Left hindlimb (tissue), 1 donor: Measurements from ENCODE around the gene SPTLC3.
"Not testable (repeated sequence)": the region's sequence is repeated elsewhere in the genome, so short reads cannot be mapped to it uniquely, and the experiment has no call there.

Source experiments
- DNase-seq: peaks from one replicate; pipeline ENCODE4 v3.0.0-alpha.2; 2018

The SPTLC3 gene

GRCh38 chr20:13008761-13009681 is at the start of gene SPTLC3:
Gene SPTLC3 (plus strand): TSS chr20:13008972. CDS start chr20:13009268, 296 bp downstream.
- DNase-seq, result peak; percentile 65

GRCh38 chr20:12961725-12962124 is 47.0 kb upstream of the SPTLC3 start:
- DNase-seq, result no peak

- DNase-seq, result no peak
Observed at GRCh38 chr20:12962895-12963294, 45.9 kb upstream of the SPTLC3 start.

DNA sequence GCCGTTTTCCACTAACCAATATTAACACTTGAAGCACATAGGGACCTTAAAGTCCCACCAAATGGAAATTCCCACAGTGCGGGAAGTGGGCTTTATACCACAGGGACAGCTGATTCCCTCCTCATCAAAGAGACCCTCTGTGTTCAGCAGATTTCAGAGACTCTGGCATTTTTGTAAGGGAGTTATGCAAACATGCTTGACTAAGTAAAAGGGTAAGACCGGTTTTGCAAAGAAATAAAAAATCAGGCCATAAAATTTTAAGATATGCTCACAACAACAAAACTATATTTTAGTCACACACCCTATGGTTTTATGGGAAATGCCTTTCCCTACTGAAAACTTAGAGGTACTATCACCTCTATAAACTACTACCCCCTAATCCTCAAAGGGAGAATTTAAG is 45.4 kb upstream of the SPTLC3 start:
- no peak for DNase-seq

- no peak for DNase-seq
Observed at GRCh38 chr20:12965212-12965869, 43.4 kb upstream of the SPTLC3 start.

DNA sequence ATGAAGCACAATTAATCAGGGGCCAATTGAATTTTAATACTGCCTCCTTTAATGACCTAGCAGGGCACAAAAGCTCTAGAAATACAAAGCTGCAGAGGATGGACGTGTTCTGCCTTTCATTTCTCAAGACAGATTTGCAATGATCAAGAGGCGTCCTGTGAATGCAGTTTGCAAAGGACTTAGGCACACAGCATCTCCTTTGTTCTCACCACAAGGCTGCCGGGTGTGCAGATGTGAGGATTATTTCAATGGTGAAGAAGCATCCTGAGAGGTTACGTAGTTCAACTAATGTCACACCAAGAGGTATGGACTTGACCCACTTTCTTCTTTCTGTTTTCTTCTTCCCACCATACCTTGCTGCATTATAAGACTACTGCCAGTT is 42.9 kb upstream of the SPTLC3 start:
- no peak for DNase-seq

GRCh38 chr20:12966468-12967085 is 42.2 kb upstream of the SPTLC3 start:
- no peak for DNase-seq

GRCh38 chr20:12967932-12968331 is 40.8 kb upstream of the SPTLC3 start:
- DNase-seq, result no peak

GRCh38 chr20:12968472-12968871 is 40.3 kb upstream of the SPTLC3 start:
- DNase-seq, result no peak

DNA sequence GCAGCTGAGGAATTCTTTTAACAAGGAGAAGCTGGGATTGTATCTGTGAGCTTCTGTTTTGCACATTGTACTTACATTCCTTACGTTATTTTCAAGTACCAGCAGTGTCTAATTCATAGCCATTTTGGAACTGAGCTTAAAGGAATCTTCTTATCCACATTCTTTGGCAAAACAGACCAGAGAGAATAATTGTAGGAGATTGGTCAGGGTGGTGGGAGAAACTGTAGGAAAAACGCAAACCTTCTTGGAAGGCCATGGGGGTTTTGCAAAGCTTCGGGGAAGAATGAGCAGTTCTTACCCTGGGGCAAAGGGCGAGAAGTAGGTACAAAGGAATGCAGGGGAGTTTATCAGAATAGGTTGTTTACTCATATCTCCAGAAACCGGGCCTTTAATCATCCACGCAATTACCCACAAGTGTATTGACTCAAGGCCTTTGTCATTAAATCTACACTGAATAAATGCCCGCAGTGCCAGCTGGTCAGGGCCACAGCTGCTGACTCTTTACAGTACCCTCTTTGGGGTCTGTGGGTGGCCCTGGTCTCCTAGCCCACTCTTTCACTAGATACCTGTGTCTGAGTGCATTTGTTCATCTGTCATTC is 39.6 kb upstream of the SPTLC3 start:
- no peak for DNase-seq

GRCh38 chr20:12970372-12970821 is 38.4 kb upstream of the SPTLC3 start:
- no peak for DNase-seq

GRCh38 chr20:12975833-12976608 is 32.8 kb upstream of the SPTLC3 start:
- no peak for DNase-seq

- DNase-seq, result no peak
Observed at GRCh38 chr20:12976720-12977309, 32.0 kb upstream of the SPTLC3 start.

DNA sequence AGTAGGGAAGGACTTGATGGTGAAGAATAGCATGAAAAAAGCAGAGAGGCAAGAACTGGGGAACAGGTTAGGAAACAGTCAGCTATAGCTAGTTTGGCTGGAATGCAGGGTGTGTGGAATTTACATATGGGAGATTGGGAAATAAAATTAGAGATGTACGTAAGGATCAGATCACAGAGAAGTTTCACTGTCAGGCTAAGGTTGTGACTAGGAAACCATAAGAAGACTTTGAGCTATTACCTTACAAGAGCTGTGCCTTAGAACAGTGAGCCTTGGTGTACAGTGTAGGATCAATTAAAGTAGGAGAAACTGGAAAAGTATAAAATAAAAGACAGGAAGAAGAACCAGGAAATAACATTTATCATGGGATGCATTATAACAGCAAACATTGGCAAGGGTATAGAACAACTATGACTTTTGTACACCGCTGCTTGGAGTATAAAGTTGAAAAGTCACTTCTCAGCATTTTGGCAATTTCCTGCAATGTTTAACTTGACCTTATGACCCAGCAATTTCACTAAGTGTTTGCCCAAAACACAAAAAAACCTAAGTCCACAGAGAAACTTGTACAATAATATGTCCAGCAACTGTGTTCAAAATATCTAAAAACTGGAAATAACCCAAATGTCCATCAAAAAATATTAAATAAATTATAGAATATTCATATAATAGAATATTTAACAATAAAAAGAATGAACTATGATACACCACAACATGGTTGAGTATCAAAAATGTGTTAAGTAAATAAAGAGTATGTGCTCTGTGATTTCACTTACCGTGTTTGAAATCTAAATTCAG is 31.2 kb upstream of the SPTLC3 start:
- DNase-seq, result no peak

DNA sequence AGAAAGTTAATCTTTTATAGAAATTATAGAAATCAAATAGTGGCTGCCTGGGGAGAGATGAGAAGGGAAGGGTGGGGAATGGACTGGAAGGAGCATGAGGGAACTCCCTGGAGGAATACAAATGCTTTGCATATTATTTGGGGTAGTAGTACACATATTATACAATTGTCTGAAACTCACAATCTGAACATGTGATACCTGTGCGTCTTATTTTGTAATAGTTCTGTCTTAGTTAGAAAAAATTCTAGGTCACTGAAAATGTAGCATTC is 30.7 kb upstream of the SPTLC3 start:
- DNase-seq, result no peak

GRCh38 chr20:12978613-12979495 is 29.9 kb upstream of the SPTLC3 start:
- no peak for DNase-seq

GRCh38 chr20:12979713-12980112 is 29.1 kb upstream of the SPTLC3 start:
- not testable (repeated sequence) for DNase-seq

DNA sequence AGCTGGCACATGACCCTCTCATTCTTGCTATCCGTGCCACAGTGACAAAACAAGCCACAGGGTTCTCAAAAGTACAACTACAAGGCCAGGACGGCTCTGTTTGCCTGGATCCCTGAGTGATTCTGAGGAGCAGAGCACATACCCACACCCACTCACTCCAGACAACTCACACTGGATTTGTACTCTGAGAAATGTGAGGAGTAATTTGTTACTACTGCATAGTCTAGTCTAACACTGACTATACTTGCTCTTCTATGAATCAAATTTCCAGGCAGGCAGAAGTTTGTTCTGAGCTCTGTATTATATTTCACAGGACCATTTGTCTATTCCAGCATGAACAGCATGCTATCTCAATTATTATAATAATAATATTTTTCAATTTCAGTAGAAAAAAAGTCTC is 26.7 kb upstream of the SPTLC3 start:
- no peak for DNase-seq

DNA sequence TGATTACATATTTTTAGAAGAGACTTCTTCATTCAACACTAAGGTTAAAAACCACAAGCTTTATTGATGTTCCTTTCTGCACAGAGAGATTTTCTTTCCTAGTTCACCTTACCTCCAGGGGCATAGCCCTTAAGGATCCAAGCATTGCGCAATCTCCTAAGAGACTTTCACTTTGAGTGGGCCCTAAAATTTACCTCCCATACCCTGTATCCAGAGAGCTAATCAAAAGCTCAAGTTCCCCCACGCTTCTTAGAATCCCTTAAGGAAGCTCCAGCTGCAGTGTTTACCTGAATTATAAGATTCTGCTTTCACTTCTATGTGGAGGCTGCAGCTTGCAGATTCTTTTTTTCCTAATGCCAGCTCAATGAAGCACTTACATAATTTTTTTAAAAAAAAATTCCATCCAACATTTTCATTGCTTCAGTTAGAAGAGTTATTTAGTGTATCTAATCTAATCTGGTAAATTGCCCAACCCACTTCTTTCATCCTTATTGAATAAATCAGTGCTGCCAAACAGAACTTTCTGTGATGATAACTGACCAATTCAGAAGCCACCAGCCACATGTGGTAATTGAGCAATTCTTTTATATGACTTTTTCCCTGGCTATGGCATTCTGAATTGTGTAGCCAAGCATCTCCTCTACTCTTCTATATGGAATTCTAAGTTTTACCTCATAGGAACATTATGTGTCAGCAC is 24.6 kb upstream of the SPTLC3 start:
- DNase-seq, result no peak

DNA sequence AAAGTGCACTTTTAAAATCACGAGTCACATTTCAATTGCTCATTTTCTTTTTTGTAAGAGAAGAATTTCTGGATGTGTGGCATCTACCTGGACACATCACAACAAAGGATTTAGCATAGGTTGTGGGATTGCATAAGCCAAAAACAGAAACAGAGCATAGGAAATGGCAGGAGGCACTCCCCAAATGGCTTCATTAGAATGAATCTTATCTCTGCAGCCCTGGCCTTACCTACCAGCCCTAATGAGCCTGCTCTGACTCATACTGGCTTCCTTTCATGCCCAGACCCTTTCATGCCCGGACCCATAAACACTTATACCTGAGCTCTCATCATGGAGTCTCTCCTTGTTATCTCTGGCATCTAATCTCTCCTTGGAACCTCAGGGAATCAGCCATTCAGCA is 23.9 kb upstream of the SPTLC3 start:
- no peak for DNase-seq
